ENCODE data around the gene AK8.

DNA sequence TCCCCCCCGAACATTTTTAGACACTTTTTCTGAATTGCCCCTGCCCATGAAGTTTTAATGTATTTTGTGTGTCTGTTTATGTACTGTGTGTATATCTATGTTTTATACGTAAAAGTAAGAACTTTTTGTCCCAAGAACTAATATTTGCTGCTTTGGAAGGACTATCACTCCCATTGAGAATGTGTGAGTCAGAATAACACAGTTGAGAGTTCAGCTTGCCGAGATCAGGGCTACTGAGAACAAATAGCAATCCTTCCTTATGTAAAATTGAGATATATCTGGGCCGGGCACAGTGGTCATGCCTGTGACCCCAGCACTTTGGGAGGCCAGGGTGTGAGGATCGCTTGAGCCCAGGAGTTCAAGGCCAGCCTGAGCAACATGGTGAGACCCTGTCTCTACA, 196.5 kb downstream of the AK8 start:
- TF ChIP-seq CTCF (IDR thresholded peaks at IDR 0.05) (no peak), POLR2A (IDR thresholded peaks at IDR 0.05) (no peak)

Measured in body of pancreas (tissue), 4 donors.